ENCODE measurements around the gene PARP1. TPM values are rescaled to one million over a fixed set of nuclear protein-coding genes. Genes with fewer than 3 reads are reported as not detected.

PARP1 gene
- polyA plus RNA-seq, 4 donors, result 17.4 to 54.2 (median 35.2) TPM

DNA sequence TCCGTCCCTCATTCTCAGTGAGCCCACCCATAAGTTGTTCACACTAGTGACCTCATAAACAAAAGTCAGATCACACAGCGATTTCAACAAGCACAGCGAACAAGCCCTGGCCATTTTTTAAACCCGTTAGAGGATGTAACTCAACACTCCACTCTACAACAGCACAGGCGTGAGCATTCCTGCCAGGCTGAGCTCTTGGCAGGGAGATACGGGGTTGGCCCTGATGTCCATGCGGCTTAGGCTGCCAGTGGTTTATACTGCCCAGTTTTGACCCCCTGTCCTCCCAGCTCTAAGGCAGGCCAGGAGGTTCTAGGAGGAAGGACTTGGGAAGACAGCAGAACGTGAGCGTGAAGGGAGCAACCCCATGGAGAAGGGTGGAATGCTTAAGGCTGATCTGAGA lies 35.0 kb downstream of the PARP1 start:
- Histone ChIP-seq H3K27me3 (ENCODE audit: control insufficient read depth in 3 of 3, insufficient read depth in 3 of 3, low read length in 3 of 3) (no peaks in the 10 kb centered on the region), H3K9me3 (ENCODE audit: control insufficient read depth in 2 of 2, insufficient read depth in 1 of 2, low read depth in 1 of 2, low read length in 1 of 2) (no peaks in the 10 kb centered on the region), H3K36me3 (ENCODE audit: control insufficient read depth in 3 of 3, insufficient read depth in 2 of 3, low read depth in 1 of 3, low read length in 3 of 3) (peaks cover 30 to 66% (median 34%) of the 10 kb centered on the region in 3 donors), H3K27ac (ENCODE audit: low read depth in 1 of 3, low read length in 2 of 3) (no peak overlapping the region), H3K4me3 (ENCODE audit: low read depth in 1 of 3, low read length in 3 of 3) (no peak overlapping the region), H3K4me1 (ENCODE audit: control insufficient read depth in 3 of 3, insufficient read depth in 2 of 3, low read depth in 1 of 3, low read length in 2 of 3) (peaks cover 0 to 5% (median 0%) of the 10 kb centered on the region in 3 donors)
- no peak for DNase-seq
- 92 to 95% (median 94%) methylated on average over 9 of the region's 9 CpGs for WGBS, 3 donors
- FAIRE-seq, result no peak

- no peak for FAIRE-seq
- H3K36me3 ChIP-seq (ENCODE audit: control insufficient read depth in 3 of 3, insufficient read depth in 2 of 3, low read depth in 1 of 3, low read length in 3 of 3), result peaks cover 32 to 70% (median 36%) of the 10 kb centered on the region in 3 donors
Observed at GRCh38 chr1:226371866-226372490, 35.9 kb downstream of the PARP1 start.

DNA sequence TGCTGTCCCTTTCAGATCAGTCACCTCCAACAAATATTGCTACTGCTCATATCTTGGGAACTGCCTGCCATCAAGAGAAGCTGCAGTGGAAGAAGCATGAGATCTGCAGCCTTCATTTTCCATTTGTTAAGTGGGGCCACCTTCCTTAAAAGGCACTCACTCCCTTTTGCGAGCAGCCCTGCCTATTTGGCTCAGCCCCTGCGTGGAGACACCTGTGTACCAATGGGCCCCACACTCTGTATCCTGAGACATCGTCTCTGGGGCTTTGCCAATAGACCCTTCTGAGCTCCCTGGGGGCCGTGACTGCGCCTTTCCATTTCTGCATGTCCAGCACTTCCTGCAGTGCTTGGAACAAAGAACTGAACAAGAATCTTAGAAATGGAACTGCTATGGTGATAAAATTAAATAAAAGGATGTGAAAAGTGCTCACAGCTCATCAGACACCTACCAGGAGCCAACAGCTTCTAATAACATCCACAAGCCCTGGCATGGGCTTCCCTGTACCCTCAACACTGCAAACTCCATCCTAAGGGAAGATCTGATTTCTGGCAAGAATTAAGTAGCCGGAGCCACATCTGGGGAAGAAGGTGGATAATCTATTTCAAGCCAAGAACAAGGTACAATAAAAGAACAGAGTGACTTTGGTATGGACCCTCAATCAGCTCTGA lies 36.7 kb downstream of the PARP1 start:
- H3K9me3 ChIP-seq (ENCODE audit: control insufficient read depth in 2 of 2, insufficient read depth in 1 of 2, low read depth in 1 of 2, low read length in 1 of 2), result no peaks in the 10 kb centered on the region
- DNase-seq (no peak), FAIRE-seq (no peak)
- no peak overlapping the region for H3K4me3 ChIP-seq (ENCODE audit: low read depth in 1 of 3, low read length in 3 of 3)
- H3K27ac ChIP-seq (ENCODE audit: low read depth in 1 of 3, low read length in 2 of 3), result no peak overlapping the region
- H3K27me3 ChIP-seq (ENCODE audit: control insufficient read depth in 3 of 3, insufficient read depth in 3 of 3, low read length in 3 of 3), result no peaks in the 10 kb centered on the region
- WGBS, 3 donors, result 86 to 92% (median 87%) methylated on average over 6 of the region's 6 CpGs
- peaks cover 0 to 5% (median 0%) of the 10 kb centered on the region in 3 donors for H3K4me1 ChIP-seq (ENCODE audit: control insufficient read depth in 3 of 3, insufficient read depth in 2 of 3, low read depth in 1 of 3, low read length in 2 of 3)
- H3K36me3 ChIP-seq (ENCODE audit: control insufficient read depth in 3 of 3, insufficient read depth in 2 of 3, low read depth in 1 of 3, low read length in 3 of 3), result peaks cover 34 to 75% (median 36%) of the 10 kb centered on the region in 3 donors

More at GRCh38 chr1:226371866-226372490, 35.9 kb downstream of the PARP1 start:
- H3K9me3 ChIP-seq (ENCODE audit: control insufficient read depth in 2 of 2, insufficient read depth in 1 of 2, low read depth in 1 of 2, low read length in 1 of 2), result no peaks in the 10 kb centered on the region
- WGBS, 3 donors, result 93 to 98% (median 95%) methylated on average over 11 of the region's 11 CpGs
- no peak for DNase-seq
- H3K4me1 ChIP-seq (ENCODE audit: control insufficient read depth in 3 of 3, insufficient read depth in 2 of 3, low read depth in 1 of 3, low read length in 2 of 3), result peaks cover 0 to 5% (median 0%) of the 10 kb centered on the region in 3 donors
- no peak overlapping the region for H3K4me3 ChIP-seq (ENCODE audit: low read depth in 1 of 3, low read length in 3 of 3)
- H3K27me3 ChIP-seq (ENCODE audit: control insufficient read depth in 3 of 3, insufficient read depth in 3 of 3, low read length in 3 of 3), result no peaks in the 10 kb centered on the region
- H3K27ac ChIP-seq (ENCODE audit: low read depth in 1 of 3, low read length in 2 of 3), result no peak overlapping the region

DNA sequence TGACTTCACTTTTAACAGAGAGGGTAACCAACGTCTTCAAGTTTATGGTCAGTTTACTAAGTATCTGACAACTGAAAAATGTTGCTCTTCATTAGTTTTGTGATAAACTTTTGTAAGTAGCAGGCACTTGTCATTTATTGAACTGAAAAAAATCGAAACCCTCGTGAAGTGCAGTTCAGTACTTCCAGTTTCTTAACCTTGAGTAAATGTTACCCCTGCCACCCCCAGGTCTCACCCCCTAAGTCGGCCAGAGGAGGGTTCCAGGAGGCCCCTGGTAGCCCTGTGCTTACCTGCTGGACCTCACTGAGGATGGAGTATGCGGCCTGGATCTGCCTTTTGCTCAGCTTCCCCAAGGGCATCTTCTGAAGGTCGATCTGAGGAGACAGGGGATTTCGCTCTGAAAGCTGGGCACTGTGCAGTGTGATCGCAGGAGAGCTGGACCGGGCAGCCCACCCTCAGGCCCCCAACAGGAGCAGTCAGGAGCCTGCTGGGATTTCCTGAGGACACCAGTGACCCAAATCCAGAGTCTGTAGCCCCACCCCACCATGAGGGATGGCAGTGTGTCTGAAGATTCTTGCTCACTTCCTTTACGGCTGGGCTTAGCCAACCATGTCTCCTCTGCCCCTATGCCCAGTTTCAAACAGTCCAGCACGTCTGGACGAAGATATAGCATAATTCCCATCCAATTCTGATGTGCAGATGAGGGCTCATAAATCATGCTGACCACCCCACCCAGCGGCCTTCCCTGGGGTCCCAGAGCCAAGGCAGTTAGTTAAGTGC lies 37.6 kb downstream of the PARP1 start:
- DNase-seq (no peak), FAIRE-seq (no peak)
- H3K4me1 ChIP-seq (ENCODE audit: control insufficient read depth in 3 of 3, insufficient read depth in 2 of 3, low read depth in 1 of 3, low read length in 2 of 3), result peaks cover 0 to 5% (median 0%) of the 10 kb centered on the region in 3 donors
- WGBS, 3 donors, result 87 to 90% (median 88%) methylated on average over 13 of the region's 13 CpGs
- no peak overlapping the region for H3K27ac ChIP-seq (ENCODE audit: low read depth in 1 of 3, low read length in 2 of 3)
- H3K9me3 ChIP-seq (ENCODE audit: control insufficient read depth in 2 of 2, insufficient read depth in 1 of 2, low read depth in 1 of 2, low read length in 1 of 2), result no peaks in the 10 kb centered on the region
- no peaks in the 10 kb centered on the region for H3K27me3 ChIP-seq (ENCODE audit: control insufficient read depth in 3 of 3, insufficient read depth in 3 of 3, low read length in 3 of 3)
- H3K36me3 ChIP-seq (ENCODE audit: control insufficient read depth in 3 of 3, insufficient read depth in 2 of 3, low read depth in 1 of 3, low read length in 3 of 3), result peaks cover 37 to 83% (median 39%) of the 10 kb centered on the region in 3 donors
- H3K4me3 ChIP-seq (ENCODE audit: low read depth in 1 of 3, low read length in 3 of 3), result no peak overlapping the region

- FAIRE-seq (no peak), DNase-seq (no peak)
- Histone ChIP-seq H3K9me3 (ENCODE audit: control insufficient read depth in 2 of 2, insufficient read depth in 1 of 2, low read depth in 1 of 2, low read length in 1 of 2) (no peaks in the 10 kb centered on the region), H3K4me3 (ENCODE audit: low read depth in 1 of 3, low read length in 3 of 3) (no peak overlapping the region), H3K27ac (ENCODE audit: low read depth in 1 of 3, low read length in 2 of 3) (no peak overlapping the region), H3K36me3 (ENCODE audit: control insufficient read depth in 3 of 3, insufficient read depth in 2 of 3, low read depth in 1 of 3, low read length in 3 of 3) (peaks cover 29 to 89% (median 36%) of the 10 kb centered on the region in 3 donors), H3K27me3 (ENCODE audit: control insufficient read depth in 3 of 3, insufficient read depth in 3 of 3, low read length in 3 of 3) (no peaks in the 10 kb centered on the region), H3K4me1 (ENCODE audit: control insufficient read depth in 3 of 3, insufficient read depth in 2 of 3, low read depth in 1 of 3, low read length in 2 of 3) (peaks cover 0 to under 1% (median 0%) of the 10 kb centered on the region in 3 donors)
- WGBS, 3 donors, result 84 to 96% (median 87%) methylated on average over 6 of the region's 6 CpGs
Observed at GRCh38 chr1:226369110-226369509, 38.8 kb downstream of the PARP1 start.

- no peak for FAIRE-seq
- 91 to 93% (median 92%) methylated on average over 2 of the region's 2 CpGs for WGBS, 3 donors
- no peak for DNase-seq
- H3K36me3 ChIP-seq (ENCODE audit: control insufficient read depth in 3 of 3, insufficient read depth in 2 of 3, low read depth in 1 of 3, low read length in 3 of 3), result peaks cover 31 to 90% (median 46%) of the 10 kb centered on the region in 3 donors
- H3K27ac ChIP-seq (ENCODE audit: low read depth in 1 of 3, low read length in 2 of 3), result no peak overlapping the region
- H3K9me3 ChIP-seq (ENCODE audit: control insufficient read depth in 2 of 2, insufficient read depth in 1 of 2, low read depth in 1 of 2, low read length in 1 of 2), result no peaks in the 10 kb centered on the region
- no peaks in the 10 kb centered on the region for H3K4me1 ChIP-seq (ENCODE audit: control insufficient read depth in 3 of 3, insufficient read depth in 2 of 3, low read depth in 1 of 3, low read length in 2 of 3)
- no peaks in the 10 kb centered on the region for H3K27me3 ChIP-seq (ENCODE audit: control insufficient read depth in 3 of 3, insufficient read depth in 3 of 3, low read length in 3 of 3)
- no peak overlapping the region for H3K4me3 ChIP-seq (ENCODE audit: low read depth in 1 of 3, low read length in 3 of 3)
Observed at GRCh38 chr1:226366290-226366689, 41.6 kb downstream of the PARP1 start.

- no peak for DNase-seq
- H3K27me3 ChIP-seq (ENCODE audit: control insufficient read depth in 3 of 3, insufficient read depth in 3 of 3, low read length in 3 of 3), result no peaks in the 10 kb centered on the region
- peaks cover 32 to 86% (median 46%) of the 10 kb centered on the region in 3 donors for H3K36me3 ChIP-seq (ENCODE audit: control insufficient read depth in 3 of 3, insufficient read depth in 2 of 3, low read depth in 1 of 3, low read length in 3 of 3)
- 88 to 94% (median 93%) methylated on average over 5 of the region's 5 CpGs for WGBS, 3 donors
- FAIRE-seq, result no peak
- no peak overlapping the region for H3K27ac ChIP-seq (ENCODE audit: low read depth in 1 of 3, low read length in 2 of 3)
- no peak overlapping the region for H3K4me3 ChIP-seq (ENCODE audit: low read depth in 1 of 3, low read length in 3 of 3)
- no peaks in the 10 kb centered on the region for H3K9me3 ChIP-seq (ENCODE audit: control insufficient read depth in 2 of 2, insufficient read depth in 1 of 2, low read depth in 1 of 2, low read length in 1 of 2)
- no peaks in the 10 kb centered on the region for H3K4me1 ChIP-seq (ENCODE audit: control insufficient read depth in 3 of 3, insufficient read depth in 2 of 3, low read depth in 1 of 3, low read length in 2 of 3)
Observed at GRCh38 chr1:226365831-226366231, 42.1 kb downstream of the PARP1 start.

DNA sequence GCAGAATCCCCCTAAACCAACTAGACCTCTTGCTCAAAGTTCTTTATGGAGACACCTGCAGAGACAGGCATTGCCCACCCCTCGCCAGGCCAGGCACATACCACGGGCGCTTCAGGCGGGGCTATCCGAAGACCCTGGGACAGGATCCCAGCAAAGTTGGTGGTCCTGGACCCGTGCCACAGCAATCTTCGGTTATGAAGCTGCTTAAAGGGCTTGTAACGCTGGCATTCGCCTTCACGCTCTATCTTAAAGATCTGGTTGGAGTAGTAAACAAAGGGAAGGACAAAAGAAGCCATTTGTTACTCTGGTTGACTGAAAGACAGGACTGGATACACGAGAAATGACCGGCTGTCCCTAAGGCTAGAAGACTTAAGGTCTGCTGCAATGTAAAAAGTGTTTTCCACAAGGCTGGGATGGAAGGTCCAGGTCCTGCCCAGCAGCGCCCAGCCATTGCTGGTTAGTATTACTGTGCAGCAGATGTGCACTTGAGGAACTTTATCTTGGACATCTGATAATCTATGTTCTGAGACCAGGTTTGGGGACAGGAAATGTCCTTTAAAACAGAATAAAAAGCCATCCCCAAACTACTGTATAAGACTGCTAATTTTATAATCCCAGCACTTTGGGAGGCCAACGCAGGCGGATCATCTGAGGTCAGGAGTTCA lies 42.9 kb downstream of the PARP1 start:
- Histone ChIP-seq H3K27me3 (ENCODE audit: control insufficient read depth in 3 of 3, insufficient read depth in 3 of 3, low read length in 3 of 3) (no peaks in the 10 kb centered on the region), H3K9me3 (ENCODE audit: control insufficient read depth in 2 of 2, insufficient read depth in 1 of 2, low read depth in 1 of 2, low read length in 1 of 2) (no peaks in the 10 kb centered on the region), H3K4me3 (ENCODE audit: low read depth in 1 of 3, low read length in 3 of 3) (no peak overlapping the region), H3K27ac (ENCODE audit: low read depth in 1 of 3, low read length in 2 of 3) (no peak overlapping the region), H3K36me3 (ENCODE audit: control insufficient read depth in 3 of 3, insufficient read depth in 2 of 3, low read depth in 1 of 3, low read length in 3 of 3) (peaks cover 29 to 83% (median 46%) of the 10 kb centered on the region in 3 donors), H3K4me1 (ENCODE audit: control insufficient read depth in 3 of 3, insufficient read depth in 2 of 3, low read depth in 1 of 3, low read length in 2 of 3) (no peaks in the 10 kb centered on the region)
- 92 to 95% (median 94%) methylated on average over 15 of the region's 15 CpGs for WGBS, 3 donors
- FAIRE-seq, result no peak
- no peak for DNase-seq

Data from small intestine (tissue), 7 donors.